ENCODE results near the gene UGT2B17.

The UGT2B17 gene

DNA sequence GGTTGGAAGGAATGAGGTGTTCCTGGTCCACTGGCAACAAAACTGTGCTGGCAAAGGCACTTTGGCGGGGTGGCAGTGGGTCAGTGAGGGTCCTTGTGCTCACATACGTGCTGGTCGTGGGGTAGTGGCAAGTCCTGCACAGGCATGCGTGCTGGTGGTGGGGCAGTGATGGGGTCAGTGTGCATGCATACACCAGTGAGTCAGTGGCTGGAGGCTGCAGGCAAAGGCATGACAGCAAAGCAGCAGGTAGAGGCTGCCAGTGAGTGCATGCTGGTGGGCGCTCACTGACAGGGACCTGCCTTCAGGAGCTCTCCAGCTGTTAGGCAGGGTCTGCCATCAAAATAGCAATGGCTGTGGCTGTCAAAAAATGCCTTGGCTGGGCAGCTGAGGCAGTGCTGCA is 86.8 kb downstream of the UGT2B17 start:
- in situ Hi-C loops (cut with MboI; ENCODE audit: low sequenced_read_pairs), result no loop called here
